Pons (tissue), 1 donor: ENCODE data around the gene SPOCD1.

ENCODE experiments used
- DNase-seq: peaks from one replicate; pipeline ENCODE4 v3.0.0-alpha.2; 2016; ENCODE audit warnings: low spot score

SPOCD1 gene

GRCh38 chr1:31815752-31816500 is at the start of gene SPOCD1:
TSS of gene SPOCD1 (minus strand) at chr1:31816022. CDS start at chr1:31815333, 689 bp downstream.
- no peak for DNase-seq

DNA sequence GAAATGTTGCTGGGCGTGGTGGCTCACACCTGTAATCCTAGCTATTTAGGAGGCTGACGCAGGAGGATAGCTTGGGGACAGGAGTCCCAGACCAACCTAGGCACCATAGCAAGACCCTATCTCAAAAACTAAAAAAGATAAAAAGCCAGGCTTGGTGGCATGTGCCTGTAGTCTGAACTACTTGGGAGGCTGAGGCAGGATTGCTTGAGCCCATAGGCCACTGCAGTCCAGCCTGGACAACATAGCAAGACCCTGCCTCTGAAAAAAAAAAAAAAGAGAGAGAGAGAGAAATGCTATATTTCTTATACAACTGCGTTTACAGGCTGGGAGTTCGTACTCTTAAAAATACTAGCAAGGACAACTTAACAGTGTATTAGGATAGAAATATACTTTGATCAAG is 46.2 kb upstream of the SPOCD1 start:
- no peak for DNase-seq

DNA sequence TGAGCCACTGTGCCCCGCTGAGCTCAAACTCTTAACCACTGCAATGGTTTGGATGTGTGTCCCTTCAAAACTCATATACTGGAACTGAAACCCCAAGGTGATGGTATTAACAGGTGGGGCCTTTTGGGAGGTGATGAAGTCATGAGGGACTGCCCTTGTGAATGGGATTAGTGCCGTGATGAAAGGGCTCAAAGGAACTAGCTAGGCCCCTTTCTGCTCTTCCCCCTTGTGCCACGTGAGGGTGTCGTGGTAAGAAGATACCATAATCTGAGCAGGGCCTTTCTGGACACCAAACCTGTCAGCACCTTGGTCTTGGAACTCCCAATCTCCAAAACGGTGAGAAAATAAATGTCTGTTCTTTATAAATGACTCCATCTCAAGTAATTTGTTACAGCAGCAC is 45.5 kb upstream of the SPOCD1 start:
- DNase-seq = no peak

- no peak for DNase-seq
These were observed 44.8 kb upstream of the SPOCD1 start for GRCh38 chr1:31860581-31860980.

GRCh38 chr1:31859719-31860118 is 43.9 kb upstream of the SPOCD1 start:
- DNase-seq = no peak

DNA sequence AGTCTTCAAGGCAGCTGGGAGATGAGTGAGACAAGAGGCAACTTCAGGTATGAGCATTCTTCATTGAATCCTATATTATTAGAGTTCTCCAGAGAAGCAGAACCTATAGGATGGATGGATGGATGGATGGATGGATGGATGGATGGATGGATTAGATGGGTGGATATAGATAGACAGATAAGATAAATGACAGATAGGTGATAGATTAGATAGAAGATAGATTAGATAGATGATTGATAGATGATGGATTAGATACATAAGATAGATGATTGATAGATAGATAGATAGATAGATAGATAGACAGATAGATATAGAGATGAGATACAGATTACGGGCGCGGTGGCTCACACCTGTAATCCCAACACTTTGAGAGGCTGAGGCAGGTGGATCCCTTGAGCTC is 43.2 kb upstream of the SPOCD1 start:
- DNase-seq = no peak

DNA sequence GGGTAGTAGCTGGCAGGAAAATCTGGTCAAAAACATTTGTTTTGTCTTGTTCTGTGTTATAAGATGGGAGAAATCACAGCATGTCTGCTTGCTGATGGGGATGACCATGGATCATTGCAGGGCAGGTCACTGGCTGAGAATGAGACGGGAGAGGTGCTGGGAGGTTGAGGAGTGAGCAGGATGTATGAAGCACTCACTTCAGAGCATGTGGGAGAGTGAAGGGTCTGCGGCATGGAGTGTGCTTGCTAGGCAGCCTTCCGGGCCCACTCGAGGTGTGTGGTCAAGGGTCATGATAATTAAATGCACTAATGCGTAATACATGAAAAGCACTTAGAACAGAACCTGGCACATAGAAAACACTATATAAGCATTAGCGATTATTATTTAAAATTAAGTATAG is 42.0 kb upstream of the SPOCD1 start:
- no peak for DNase-seq

DNA sequence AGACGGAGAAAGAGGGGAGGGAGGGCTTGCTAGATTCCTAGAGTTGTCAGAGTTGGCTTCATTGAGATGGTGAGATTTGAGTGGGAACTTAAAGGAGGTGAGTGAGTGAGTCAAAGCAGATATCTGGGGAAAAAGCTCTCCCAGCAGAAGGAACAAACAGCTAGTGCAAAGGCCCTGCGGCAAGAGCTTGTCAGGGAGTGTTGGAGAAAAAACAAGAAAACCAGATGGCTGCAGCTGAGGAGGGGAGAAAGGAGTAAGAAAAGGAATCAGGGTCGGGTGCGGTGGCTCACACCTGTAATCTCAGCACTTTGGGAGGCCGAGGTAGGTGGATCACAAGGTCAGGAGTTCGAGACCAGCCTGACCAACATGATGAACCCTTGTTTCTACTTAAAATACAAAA is 40.3 kb upstream of the SPOCD1 start:
- no peak for DNase-seq

DNA sequence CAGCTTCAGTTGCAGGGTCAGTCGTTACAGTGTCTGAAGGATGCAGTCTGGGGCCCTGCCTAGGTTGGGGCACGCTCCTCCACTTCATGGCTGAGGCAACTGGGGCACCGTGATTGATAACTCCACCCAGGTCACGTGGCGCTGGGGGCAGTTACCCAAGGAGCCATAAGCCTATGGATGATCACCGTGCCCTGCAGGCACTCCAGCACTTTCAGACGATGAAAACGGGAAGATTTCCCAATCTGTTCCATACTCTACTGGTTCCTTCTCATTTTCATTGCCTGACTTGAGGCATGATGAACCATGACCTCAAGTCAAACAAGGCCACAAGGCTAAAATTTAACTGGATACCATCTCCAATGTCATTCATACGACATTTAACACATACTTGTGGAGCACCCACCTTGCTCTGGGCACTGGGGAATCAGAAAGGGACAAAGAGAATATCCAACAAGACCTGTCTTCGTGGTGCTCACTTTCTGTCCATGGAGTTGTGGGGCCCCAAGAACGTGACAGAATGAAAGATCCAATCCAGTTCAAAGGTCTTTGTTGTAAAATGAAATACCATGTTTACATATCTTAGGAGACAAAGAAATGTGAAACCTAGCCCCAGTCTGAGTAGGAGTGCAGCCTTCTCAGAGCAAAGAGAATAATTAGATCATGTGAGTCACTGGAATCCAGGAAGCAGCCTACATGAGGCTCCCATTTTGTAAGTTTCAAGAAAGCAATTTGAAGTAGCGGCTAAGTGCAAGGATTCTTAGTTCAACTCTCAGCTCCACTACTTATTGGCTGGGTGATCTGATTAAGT is 39.4 kb upstream of the SPOCD1 start:
- no peak for DNase-seq

GRCh38 chr1:31849653-31850052 is 33.8 kb upstream of the SPOCD1 start:
- DNase-seq = no peak

- no peak for DNase-seq
These were observed 32.6 kb upstream of the SPOCD1 start for GRCh38 chr1:31848381-31848897.

DNA sequence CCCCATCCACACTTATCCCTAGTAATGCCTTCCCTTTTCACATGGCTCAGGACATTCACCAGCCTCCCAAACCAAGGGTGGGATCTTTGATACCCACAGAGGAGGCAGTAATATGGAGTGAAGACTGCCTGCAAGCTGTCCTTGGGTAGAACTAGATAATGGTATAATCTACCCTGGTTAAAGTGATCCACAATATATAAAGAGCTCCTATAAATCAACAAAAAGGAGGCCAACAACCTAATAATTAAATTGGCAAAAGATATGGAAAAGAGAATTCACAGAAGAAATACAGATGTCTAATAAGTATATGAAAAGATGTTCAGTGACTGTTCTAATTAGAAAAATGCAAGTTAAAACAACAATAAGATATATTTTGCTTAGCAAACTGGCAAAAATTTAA is 30.7 kb upstream of the SPOCD1 start:
- no peak for DNase-seq

DNA sequence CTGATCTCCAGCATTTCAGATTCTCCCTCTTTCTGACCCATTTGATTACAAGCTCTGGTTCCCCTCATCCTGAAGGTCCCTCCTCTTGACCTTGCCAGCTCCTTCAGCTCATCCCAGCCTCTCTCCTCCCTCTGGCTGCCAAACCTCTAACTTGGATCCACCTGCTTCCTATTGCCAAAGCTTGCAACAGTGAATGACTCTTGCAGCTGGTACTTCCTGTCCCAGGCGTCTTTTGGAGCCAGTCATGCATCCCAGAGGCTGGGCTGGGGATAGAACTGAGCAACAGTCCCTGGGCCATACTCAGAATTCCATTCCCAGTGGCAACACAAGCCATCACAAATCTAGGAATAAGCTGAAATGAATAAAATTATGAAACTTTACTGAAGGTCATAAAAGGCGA is 27.7 kb upstream of the SPOCD1 start:
- DNase-seq = no peak

DNA sequence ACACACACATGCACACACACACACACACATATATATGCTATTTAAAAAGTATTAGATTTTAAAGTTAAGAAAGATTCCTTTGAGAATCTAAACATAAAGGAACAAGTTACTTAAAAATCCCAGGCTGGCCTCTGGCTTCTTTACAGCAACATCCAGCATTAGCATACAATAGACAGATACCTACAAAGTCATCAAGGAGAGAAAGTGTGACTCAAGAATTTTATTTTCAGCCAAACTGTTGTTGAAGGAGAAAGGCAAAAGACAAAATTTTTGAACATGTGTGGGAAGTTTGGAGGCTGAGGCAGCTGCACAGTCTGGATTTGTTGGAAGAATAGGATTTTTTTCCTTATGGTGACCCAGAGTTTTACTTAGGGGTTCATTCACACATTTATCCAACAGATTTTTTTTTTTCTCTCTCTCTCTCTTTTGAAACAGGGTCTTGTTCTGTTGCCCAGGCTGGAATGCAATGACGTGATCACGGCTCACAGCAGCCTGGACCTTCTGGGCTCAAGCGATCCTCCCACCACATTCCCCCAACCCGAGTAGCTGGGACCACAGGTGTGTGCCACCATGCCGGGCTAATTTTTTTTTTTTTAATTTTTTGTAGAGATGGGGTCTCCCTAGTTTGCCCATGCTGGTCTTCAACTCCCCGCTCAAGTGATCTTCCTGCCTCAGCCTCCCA is 24.0 kb upstream of the SPOCD1 start:
- DNase-seq = no peak

- DNase-seq = no peak
These were observed 21.8 kb upstream of the SPOCD1 start for GRCh38 chr1:31837451-31838158.

DNA sequence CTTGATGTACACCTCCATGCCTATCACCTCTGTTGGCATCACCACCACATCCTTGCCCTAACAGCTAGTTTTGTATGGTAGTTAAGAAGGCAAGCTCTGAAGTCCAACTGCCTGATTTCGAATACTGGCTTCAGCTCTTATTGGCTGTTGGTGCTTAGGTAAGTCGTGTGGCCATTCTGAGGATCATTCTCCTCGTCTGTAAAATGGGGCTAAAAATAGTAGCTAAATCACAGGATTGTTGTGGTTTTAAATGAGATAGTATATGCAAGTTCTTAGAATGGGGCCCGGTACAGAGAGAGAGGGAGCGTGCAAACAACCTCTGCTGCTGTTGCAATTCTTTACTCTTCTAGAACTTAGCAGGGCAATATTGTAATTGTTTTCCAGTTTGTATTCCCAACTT is 20.8 kb upstream of the SPOCD1 start:
- no peak for DNase-seq

GRCh38 chr1:31835415-31835814 is 19.6 kb upstream of the SPOCD1 start:
- DNase-seq = no peak

DNA sequence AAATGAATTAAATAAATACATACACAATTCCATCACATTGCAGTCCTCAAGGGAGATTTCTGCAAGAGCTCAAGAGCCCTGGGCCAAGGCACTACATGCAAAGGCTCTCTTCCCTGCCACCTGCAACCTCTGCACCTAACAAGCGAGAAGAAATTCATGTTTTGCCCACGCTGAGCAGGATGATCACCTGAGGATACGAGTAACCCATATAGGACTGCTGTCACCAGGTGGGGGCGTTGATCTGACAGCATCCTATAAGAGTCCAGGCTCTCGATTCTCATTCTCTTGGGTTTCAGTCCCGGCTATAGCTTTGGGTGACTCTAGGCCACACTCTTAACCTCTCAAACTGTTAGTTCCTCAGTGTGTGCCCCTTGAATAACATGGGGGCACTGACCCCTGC is 18.7 kb upstream of the SPOCD1 start:
- DNase-seq = no peak

DNA sequence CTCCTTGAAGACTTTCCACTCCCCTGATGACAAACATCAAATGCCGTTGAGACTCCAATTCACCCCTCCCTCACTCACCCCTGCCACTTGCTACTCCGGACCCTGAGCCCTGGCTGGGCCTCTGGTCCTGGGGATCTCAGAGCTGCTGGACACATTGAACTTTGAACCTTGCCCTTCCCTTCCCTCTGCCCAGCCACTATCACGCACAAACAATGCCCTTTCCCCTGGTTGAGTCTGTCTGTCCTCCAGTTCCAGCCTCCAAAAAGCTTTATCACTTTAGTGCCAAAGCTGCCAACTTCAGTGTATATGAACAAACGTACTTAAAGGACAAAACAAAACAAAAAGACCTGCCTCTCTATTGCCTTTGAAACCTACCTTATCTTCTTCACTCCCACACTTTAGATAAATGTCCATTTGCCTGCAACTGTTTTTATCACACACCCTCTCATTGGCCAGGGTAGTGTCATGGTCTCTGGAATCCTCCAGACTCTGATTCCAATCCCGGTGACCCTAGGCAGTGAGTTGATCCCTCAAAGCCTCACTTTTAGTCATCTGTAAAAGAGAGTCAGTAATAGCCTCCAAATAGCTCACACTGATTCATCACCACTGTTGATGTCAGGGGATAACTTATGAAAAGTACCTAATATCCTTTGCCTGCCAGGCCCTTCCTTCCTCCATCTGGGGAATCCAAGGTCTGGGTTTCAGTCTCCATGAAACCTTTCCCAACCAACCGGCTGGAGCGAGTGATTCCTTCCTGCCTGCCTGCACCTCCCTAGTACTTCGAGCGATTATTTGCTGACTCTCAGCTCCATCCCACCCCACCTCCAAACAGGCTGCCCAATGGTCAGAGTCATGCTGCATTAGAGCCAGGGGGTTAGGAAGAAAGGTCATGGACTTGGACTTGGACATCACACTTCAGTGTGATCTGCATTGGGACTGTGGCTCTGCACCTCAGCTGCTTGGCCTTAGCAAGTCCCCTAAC is 15.9 kb upstream of the SPOCD1 start:
- DNase-seq = no peak

DNA sequence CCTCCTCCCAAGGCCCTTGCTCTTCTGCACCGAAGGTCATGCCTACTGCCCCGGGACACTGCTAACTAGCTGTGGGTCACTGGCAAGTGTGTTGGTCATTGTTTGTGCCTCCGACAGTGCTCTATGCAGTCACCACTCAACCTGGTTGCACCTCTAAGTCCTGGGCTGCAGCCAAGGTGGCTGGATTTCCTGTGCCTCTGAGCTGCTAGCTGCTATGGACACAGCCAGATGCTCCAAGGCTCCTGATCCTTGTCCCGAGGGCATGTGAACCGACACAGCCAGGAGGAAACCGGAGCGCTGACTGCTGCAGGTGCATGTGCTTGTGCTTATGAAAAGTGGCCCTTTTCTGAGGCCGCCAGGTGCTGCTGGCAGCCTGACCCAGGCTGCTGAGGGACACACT is 14.7 kb upstream of the SPOCD1 start:
- no peak for DNase-seq

GRCh38 chr1:31830065-31830464 is 14.2 kb upstream of the SPOCD1 start:
- no peak for DNase-seq
